Endothelial cell (in vitro differentiated cells): Measurements from ENCODE around the gene TBC1D24. TPM values are rescaled to one million over a fixed set of nuclear protein-coding genes. Genes with fewer than 3 reads are reported as not detected.
"Not testable (repeated sequence)": the region's sequence is repeated elsewhere in the genome, so short reads cannot be mapped to it uniquely, and the experiment has no call there.

Source experiments
- DNase-seq: peaks from one replicate; pipeline ENCODE4 v3.0.0; 2021; ENCODE audit warnings: low spot score
- H3K27ac Mint-ChIP-seq: one replicate; pipeline ENCODE4 v1.8.0; 2021; ENCODE audit warnings: mixed read lengths, inconsistent platforms; ENCODE audit not compliant: unreplicated experiment
- H3K27me3 Mint-ChIP-seq: one replicate; pipeline ENCODE4 v1.8.0; 2021; ENCODE audit warnings: mild to moderate bottlenecking, moderate library complexity, mixed read lengths, inconsistent platforms; ENCODE audit not compliant: unreplicated experiment
- H3K36me3 Mint-ChIP-seq: one replicate; pipeline ENCODE4 v1.8.0; 2021; ENCODE audit warnings: mild to moderate bottlenecking, low read depth, mixed read lengths, inconsistent platforms; ENCODE audit not compliant: unreplicated experiment
- H3K4me1 Mint-ChIP-seq: one replicate; pipeline ENCODE4 v1.8.0; 2021; ENCODE audit warnings: mild to moderate bottlenecking, mixed read lengths, inconsistent platforms; ENCODE audit not compliant: unreplicated experiment
- H3K4me3 Mint-ChIP-seq: one replicate; pipeline ENCODE4 v1.8.0; 2021; ENCODE audit warnings: mild to moderate bottlenecking, mixed read lengths, inconsistent platforms; ENCODE audit not compliant: unreplicated experiment
- H3K9me3 Mint-ChIP-seq: one replicate; pipeline ENCODE4 v1.8.0; 2021; ENCODE audit warnings: mixed read lengths, inconsistent platforms; ENCODE audit not compliant: unreplicated experiment
- total RNA-seq: library from RNA; stranded (reverse); fragmentation: NEBNext Ultra II Directional; extraction: Animal tissue kit (Norgen Biotek cat#: 25700); gene quantifications from one replicate; pipeline ENCODE4 v1.2.1, GENCODE V29; 2021; ENCODE audit not compliant: unreplicated experiment
- TF ChIP-seq, protein P1 (sequence below): fragments of 200-600 bp; sonication (generic); IDR thresholded peaks from one replicate; pipeline ENCODE4 v1.5.0; 2021; ENCODE audit warnings: antibody characterized with exemption; ENCODE audit not compliant: unreplicated experiment

TBC1D24 gene
- total RNA-seq, 1 donor from 2014 or later, result 17.3 TPM

DNA sequence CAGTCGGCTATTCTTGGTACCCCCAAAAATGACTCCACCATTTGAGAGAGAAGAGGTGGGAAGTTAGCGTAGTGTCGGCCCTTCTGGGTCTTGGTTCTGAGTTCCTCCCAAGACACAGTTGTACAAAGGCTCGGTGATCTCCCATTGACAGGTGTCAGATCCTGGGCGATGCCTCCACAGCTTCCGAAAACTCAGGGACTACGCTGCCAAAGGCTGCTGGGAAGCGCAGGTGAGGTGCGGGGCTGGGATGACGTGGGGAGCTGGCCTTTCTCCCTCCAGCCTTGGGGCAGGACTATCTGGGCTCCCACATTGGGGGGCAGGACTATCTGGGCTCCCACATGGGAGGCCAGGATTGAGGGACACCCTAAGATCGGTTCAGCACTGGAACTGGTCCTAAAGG is 35.3 kb upstream of the TBC1D24 start:
- H3K9me3 Mint-ChIP-seq, result no peaks in the 10 kb centered on the region
- no peaks in the 10 kb centered on the region for H3K27me3 Mint-ChIP-seq
- TF ChIP-seq, protein P1, sequence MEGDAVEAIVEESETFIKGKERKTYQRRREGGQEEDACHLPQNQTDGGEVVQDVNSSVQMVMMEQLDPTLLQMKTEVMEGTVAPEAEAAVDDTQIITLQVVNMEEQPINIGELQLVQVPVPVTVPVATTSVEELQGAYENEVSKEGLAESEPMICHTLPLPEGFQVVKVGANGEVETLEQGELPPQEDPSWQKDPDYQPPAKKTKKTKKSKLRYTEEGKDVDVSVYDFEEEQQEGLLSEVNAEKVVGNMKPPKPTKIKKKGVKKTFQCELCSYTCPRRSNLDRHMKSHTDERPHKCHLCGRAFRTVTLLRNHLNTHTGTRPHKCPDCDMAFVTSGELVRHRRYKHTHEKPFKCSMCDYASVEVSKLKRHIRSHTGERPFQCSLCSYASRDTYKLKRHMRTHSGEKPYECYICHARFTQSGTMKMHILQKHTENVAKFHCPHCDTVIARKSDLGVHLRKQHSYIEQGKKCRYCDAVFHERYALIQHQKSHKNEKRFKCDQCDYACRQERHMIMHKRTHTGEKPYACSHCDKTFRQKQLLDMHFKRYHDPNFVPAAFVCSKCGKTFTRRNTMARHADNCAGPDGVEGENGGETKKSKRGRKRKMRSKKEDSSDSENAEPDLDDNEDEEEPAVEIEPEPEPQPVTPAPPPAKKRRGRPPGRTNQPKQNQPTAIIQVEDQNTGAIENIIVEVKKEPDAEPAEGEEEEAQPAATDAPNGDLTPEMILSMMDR, result no peak
- H3K36me3 Mint-ChIP-seq, result peaks cover 18% of the 10 kb centered on the region
- DNase-seq, result no peak
- peak overlapping the region; percentile 82 for H3K27ac Mint-ChIP-seq
- peak overlapping the region; percentile 79 for H3K4me3 Mint-ChIP-seq
- peaks cover 10% of the 10 kb centered on the region for H3K4me1 Mint-ChIP-seq

DNA sequence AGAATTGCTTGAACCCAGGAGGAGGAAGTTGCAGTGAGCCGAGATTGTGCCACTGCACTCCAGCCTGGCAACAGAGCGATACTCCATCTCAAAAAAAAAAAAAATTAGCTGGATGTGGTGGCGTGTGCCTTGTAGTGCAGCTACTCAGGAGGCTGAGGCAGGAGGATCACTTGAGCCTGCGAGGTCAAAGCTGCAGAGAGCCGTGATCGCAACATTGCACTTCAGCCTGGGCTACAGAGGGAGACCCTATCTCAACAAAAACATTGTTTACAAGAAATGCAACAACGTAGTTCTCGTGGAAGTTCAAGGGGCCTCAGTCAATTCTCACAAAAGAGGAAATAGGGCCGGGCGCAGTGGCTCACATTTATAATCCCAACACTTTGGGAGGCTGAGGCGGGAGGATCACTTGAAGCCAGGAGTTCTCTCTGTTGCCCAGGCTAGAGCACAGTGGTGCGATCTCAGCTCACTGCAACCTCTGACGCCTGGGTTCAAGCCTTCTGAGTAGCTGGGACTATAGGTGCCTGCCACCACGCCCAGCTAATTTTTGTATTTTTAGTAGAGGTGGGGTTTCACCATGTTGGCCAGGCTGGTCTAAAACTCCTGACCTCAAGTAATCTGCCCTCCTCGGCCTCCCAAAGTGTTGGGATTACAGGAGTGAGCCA is 33.7 kb upstream of the TBC1D24 start:
- H3K4me1 Mint-ChIP-seq, H3K4me3 Mint-ChIP-seq, H3K9me3 Mint-ChIP-seq, DNase-seq, H3K27me3 Mint-ChIP-seq, H3K27ac Mint-ChIP-seq: not testable (repeated sequence)
- H3K36me3 Mint-ChIP-seq, result peaks cover 16% of the 10 kb centered on the region

DNA sequence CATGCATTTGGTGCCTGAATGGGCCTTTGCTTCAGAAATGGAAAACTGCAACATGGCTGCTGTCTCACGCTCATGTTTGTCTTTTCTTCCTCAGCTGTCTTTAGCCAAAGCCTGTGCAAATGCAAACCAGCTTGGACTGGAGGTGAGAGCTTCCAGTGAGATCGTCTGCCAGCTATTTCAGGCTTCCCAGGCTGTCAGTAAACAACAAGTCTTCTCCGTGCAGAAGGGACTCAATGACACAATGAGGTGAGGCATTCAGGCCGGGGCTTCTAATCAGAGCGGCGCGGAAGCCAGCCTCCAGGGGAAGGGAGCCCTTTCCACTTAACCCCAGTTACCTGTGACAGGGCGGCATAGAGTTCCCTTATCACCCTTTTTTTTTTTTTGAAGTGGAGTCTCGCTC is 31.4 kb upstream of the TBC1D24 start:
- Mint-ChIP-seq H3K4me3 (no peak overlapping the region), H3K4me1 (peaks cover 10% of the 10 kb centered on the region), H3K9me3 (no peaks in the 10 kb centered on the region), H3K36me3 (peaks cover 21% of the 10 kb centered on the region), H3K27me3 (peaks cover 2% of the 10 kb centered on the region), H3K27ac (no peak overlapping the region)
- TF ChIP-seq, protein P1, result no peak
- no peak for DNase-seq

DNA sequence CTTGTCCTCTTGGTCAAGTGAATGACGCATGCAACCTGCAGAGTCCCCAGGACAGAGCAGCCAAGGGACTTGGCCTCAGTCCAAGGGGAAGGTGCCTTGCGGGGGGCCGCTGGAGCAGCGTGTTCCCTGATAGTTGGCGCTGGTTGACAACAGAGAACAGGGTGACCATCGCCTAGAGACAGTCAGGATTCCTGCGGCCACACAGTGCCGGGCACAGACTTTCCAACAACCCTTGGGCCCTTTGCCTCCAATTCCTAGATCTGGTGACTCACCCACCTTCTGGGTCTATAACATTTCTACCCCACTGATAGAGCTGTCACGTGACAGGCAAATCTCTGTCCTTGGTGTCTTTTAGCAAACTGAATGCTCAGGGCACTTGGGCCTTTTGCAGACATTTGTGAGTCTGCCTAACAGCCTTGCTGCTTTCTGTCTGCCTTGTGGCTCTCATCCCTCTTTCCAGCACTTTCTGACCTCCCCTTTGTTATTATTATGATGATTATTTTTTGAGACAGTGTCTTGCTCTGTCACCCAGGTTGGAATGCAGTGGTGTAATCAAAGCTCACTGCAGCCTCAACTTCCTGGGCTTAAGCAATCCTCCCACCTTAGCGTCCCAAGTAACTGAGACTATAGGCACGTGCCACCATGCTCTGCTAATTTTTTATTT is 26.9 kb upstream of the TBC1D24 start:
- H3K9me3 Mint-ChIP-seq, result no peaks in the 10 kb centered on the region
- peaks cover 7% of the 10 kb centered on the region for H3K27me3 Mint-ChIP-seq
- no peaks in the 10 kb centered on the region for H3K4me1 Mint-ChIP-seq
- no peak overlapping the region for H3K27ac Mint-ChIP-seq
- no peak overlapping the region for H3K4me3 Mint-ChIP-seq
- DNase-seq, result no peak
- H3K36me3 Mint-ChIP-seq, result peaks cover 33% of the 10 kb centered on the region
- TF ChIP-seq, protein P1, result no peak

DNA sequence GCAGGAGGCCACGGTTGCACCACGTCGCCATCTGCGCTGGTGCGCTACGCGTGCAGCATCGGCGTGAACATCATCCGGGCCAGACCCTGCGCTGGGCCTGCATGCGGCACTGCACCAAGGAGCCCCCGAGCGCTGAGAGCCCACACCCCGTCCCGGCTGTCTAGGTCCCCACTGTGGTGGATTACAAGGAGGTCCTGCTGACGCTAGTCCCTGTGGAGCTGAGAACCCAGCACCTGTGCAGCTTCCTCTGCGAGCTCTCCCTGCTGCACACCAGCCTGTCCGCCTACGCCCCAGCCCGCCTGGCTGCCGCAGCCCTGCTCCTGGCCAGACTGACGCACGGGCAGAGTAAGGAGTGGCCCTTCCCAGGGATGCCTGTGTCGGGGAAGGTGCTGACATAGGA is 25.8 kb upstream of the TBC1D24 start:
- Mint-ChIP-seq H3K27me3 (peaks cover 11% of the 10 kb centered on the region), H3K9me3 (no peaks in the 10 kb centered on the region)

More for the DNA sequence above, 25.8 kb upstream of the TBC1D24 start:
- DNase-seq, result no peak
- H3K27ac Mint-ChIP-seq, result no peak overlapping the region
- H3K36me3 Mint-ChIP-seq, result peaks cover 39% of the 10 kb centered on the region
- no peak overlapping the region for H3K4me3 Mint-ChIP-seq
- TF ChIP-seq, protein P1, result no peak
- no peaks in the 10 kb centered on the region for H3K4me1 Mint-ChIP-seq
